HG03520 (cell line): ENCODE measurements around the gene LYRM2.

Experiments
- ATAC-seq: cut with Tn5 transposase; IDR thresholded peaks from one replicate; pipeline ENCODE4 v1.9.1; 2021; ENCODE audit warnings: mild to moderate bottlenecking, moderate library complexity; ENCODE audit not compliant: unreplicated experiment

The LYRM2 gene

GRCh38 chr6:89638320-89639195 lies at the start of gene LYRM2:
Gene LYRM2, minus strand, starts transcription at chr6:89638747. Its CDS starts 31 bp downstream, at chr6:89638716.
- peak; percentile 97 for ATAC-seq

GRCh38 chr6:89688328-89688727 lies 49.8 kb upstream of the LYRM2 start:
- no peak for ATAC-seq

GRCh38 chr6:89685311-89685710 lies 46.8 kb upstream of the LYRM2 start:
- no peak for ATAC-seq

GRCh38 chr6:89682991-89683390 lies 44.4 kb upstream of the LYRM2 start:
- ATAC-seq: no peak

GRCh38 chr6:89681983-89682564 lies 43.5 kb upstream of the LYRM2 start:
- no peak for ATAC-seq

- no peak for ATAC-seq
Observed at GRCh38 chr6:89680551-89680950, 42.0 kb upstream of the LYRM2 start.

GRCh38 chr6:89680150-89680549 lies 41.6 kb upstream of the LYRM2 start:
- ATAC-seq: no peak

- ATAC-seq: no peak
Observed at GRCh38 chr6:89679215-89680120, 40.9 kb upstream of the LYRM2 start.

GRCh38 chr6:89678531-89678930 lies 40.0 kb upstream of the LYRM2 start:
- ATAC-seq: no peak

GRCh38 chr6:89675949-89676748 lies 37.6 kb upstream of the LYRM2 start:
- no peak for ATAC-seq

- no peak for ATAC-seq
Observed at GRCh38 chr6:89670935-89671565, 32.5 kb upstream of the LYRM2 start.

GRCh38 chr6:89669002-89669401 lies 30.5 kb upstream of the LYRM2 start:
- ATAC-seq: no peak

- ATAC-seq: no peak
Observed at GRCh38 chr6:89667872-89668556, 29.5 kb upstream of the LYRM2 start.

GRCh38 chr6:89662659-89663223 lies 24.2 kb upstream of the LYRM2 start:
- ATAC-seq: no peak

GRCh38 chr6:89661559-89661958 lies 23.0 kb upstream of the LYRM2 start:
- no peak for ATAC-seq

GRCh38 chr6:89660981-89661380 lies 22.4 kb upstream of the LYRM2 start:
- ATAC-seq: no peak

GRCh38 chr6:89657445-89658158 lies 19.1 kb upstream of the LYRM2 start:
- ATAC-seq: no peak

GRCh38 chr6:89655122-89655521 lies 16.6 kb upstream of the LYRM2 start:
- no peak for ATAC-seq

GRCh38 chr6:89650579-89650978 lies 12.0 kb upstream of the LYRM2 start:
- ATAC-seq: no peak
